CD4-positive, alpha-beta T cell treated with Interleukin-12 subunit alpha and Interleukin-12 subunit beta, for 1 hour (primary cell): ENCODE results near the gene ARF6.
"Not testable (repeated sequence)": the region's sequence is repeated elsewhere in the genome, so short reads cannot be mapped to it uniquely, and the experiment has no call there.

ENCODE experiments used
- DNase-seq: peaks from one replicate; pipeline ENCODE4 v3.0.0-alpha.2; 2020

ARF6 gene

DNA sequence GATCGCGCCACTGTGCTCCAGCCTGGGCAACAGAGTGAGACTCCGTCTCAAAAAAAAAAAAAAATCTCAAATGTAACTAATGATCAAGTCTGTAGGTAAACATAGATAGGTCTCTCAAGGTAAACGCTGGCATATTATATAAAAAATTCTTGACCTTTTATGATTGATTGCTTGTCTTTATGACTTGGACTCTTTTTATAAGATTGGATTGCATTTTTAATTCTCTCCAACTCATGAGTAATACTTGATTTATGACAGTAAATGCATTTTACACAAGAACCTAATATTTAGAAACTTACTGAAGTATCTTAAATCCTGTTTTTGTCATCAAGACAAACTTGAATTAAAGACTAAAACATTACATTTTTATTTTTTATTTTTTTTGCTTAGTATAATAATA lies 16.1 kb downstream of the ARF6 start:
- no peak for DNase-seq

DNA sequence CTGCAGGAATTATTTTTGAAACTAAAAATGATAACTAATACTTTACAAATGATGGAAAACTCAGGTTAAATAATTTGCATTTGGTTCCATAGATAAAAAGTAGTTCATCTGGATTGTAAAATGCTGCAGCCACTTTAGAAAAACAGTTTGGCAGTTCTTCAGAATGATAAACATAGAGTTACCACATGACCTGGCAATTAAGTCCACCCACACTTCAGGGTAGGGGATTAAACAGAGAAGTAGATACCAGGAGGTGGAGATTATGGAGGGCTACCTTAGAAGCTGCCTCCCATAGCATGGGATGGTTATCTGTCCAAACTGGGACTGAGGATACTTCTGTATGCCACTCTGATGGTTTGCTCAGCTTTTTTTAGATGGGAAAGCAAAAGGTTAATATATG lies 22.2 kb downstream of the ARF6 start:
- DNase-seq, result no peak

DNA sequence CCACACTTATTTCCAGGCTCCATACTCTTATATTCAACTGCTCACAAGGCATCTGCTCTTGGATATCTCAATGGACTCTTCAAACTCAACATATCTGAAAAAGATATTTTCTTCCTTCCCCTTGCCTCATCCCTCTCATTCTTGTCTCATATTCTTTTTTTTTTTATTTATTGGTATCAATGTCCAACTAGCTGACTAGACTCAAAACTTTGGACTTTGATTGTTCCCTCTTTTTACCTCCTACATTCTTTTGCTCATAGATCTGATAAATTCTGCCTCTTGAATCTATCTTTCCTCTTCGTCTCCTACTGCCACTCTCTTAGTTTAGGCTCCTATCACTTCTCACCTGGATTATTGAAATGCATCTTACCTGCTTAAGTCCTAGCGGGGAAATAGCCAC lies 25.8 kb downstream of the ARF6 start:
- no peak for DNase-seq

DNA sequence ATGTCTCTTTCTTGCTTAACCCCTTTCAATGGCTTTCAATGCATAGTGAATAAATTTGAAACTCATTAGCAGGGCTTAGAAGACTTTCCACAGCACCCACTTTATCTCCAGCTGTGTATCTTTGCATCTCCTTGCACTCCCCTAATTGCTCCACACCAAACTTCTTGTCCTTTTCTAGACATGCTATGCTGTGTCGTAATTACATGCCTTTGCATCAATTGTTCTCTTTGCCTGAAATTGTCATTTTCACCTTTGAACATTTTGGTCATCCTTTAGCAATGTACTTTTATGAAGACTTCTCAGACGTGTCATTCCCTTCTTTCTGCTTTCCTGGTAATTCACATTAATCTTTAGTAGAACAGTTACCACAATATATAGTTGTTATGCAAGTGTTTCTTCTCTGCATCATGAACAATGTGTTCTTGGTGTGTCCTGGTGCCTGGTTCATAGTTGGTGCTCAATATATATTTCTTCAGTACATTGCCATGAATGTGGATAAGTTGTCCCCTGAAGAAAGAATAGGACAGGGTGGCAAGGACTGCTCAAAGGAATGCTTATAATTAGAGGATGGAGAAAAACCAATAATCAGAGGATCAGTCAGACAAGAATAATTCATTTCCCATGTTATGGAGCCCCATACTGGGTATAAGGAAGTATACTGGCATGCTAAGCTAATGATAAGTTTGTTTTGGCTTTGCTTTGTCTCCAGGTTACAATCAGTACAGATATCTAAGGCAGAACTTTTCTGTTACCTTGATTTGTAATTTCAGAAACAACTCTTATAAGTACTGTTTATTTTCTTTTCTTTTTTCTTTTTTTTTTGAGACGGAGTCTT lies 27.2 kb downstream of the ARF6 start:
- no peak for DNase-seq

DNA sequence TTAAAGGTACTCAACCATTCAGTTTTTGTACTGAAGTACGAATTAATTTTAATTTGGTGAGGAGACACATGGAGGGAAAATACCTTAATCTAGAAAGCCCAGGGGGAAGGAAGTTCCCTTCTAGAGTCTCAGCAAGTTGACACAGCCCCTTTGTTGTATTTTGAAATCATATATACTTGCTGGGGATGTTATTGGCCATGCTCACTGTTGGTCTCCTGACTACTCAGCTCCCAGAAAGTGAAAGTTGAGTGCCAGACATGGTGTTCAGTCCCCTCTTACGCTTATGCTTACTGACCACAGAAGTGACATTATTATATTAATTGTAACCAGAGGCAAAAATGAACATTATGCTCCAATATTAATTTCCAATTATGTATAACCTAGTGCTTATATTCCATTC lies 28.1 kb downstream of the ARF6 start:
- no peak for DNase-seq

DNA sequence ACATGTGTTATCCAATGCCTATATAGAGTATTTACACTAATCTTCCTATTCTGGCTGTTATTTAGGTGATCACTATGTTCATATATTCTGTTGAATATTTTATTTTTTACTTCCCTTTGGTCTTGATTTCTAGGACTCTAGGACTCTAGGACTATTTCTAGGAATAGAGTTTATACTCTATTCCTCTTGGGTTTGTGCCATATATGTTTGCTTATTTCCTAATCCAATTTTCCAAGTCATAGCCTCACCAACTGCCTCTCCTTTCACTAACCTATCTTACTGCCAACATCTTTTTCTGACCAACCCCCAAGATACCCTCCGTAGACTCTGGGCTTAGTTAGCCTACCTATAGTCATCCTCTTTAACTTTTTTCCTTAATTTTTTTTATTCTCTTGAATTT lies 28.5 kb downstream of the ARF6 start:
- DNase-seq, result no peak

DNA sequence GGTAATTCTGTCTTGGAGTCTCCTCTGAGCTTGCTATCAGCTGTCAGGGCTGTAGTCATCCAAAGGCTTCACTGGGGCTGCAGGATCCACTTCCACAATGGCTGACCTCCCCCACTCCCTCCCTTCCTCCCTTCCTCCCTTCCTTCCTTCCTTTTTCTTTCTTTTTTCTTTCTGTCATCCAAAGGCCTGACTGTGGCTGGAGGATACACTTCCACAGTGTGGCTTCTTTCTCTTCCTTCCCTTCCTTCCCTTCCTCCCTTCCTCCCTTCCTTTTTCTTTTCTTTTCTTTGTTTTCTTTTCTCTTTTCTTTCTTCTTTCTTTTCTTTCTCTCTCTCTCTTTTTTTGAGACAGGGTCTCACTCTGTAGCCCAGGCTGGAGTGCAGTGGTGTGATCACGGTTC lies 30.6 kb downstream of the ARF6 start:
- DNase-seq, result no peak

DNA sequence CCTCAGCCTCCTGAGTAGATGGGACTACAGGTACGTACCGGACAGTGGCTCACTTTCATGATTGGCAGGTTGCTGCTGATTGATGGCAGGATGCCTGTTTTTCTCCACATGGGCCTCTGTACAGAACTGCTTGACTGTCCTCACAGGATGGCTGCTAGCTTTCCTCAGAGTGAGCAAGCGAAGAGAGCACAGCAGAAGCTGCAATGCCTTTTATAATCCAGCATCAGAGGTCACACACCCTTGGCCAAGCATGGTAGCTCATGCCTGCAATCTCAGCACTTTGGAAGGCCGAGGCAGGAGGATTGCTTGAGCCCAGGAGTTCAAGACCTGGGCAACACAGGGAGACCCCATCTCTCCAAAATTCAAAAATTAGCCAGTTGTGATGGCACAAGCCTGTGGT lies 31.0 kb downstream of the ARF6 start:
- no peak for DNase-seq

DNA sequence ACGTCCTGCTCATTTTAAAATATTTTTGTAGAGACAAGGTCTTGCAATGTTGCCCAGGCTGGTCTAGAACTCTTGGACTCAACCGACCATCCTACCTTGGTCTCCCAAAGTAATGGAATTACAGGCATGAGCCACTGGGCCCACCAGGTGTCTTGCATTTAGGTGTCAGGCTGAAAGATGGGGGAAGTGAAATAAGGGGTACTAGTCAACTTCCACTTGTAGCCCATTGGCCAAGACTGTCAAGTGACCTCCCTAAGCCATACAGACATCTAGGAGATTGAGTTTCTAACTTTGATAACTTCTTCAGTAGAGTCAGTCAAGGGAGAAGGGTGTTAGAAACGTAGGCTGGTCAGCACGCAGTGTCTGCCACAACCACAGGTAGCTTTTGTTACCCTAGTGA lies 32.0 kb downstream of the ARF6 start:
- no peak for DNase-seq

DNA sequence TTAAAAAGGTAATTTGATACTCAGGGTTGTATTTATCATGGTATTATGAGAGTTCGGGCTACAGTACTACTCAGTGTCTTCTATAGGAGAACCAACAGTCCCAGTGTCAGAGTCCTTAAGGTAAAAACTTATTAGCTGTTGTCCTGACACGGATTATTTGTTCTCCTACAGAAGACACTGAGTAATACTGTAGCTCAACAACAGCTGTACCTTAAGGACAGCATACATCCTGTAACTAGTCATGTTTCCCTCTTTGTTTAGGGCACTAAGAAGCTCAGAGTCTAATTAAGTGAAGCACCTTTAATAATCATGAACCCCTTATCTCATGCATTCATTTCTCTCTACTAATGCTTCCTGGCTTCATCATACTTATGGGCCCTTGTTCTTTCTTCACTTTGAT lies 33.9 kb downstream of the ARF6 start:
- DNase-seq, result no peak

DNA sequence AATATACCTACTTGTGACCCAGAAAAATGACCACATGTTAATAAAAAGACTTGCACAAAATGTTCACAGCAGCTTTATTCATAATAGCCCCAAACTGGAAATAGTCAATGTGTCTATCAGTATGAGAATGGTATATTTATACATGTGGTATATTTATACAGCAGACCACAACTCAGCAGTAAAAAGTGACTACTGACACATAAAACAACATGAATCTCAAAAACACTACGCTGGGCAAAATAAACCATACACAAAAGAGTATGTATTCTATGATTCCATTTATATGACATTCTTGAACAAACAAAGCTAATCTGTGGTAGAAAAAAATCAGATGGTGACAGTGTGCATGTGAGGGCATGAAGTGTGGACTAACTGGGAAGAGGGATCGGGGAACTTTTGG lies 35.1 kb downstream of the ARF6 start:
- DNase-seq, result no peak

DNA sequence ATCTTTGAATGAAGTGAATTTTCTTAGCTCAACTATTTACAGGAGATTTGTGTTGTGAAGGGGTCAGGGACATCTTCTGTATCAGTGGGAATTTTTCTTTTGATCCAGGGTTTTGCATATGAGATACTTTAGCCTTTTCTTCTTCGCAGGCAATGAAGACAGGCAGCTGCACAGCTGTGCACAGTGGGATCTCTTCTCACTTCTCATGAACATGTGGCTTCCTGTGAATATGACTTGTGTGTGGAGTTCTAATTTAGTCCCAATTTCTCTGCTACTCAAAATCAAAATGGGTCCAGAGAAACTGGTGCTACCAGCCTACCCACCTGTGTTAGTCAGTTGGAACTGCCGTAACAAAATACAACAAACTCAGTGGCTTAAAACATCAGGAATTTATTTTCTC lies 37.8 kb downstream of the ARF6 start:
- DNase-seq, result no peak

DNA sequence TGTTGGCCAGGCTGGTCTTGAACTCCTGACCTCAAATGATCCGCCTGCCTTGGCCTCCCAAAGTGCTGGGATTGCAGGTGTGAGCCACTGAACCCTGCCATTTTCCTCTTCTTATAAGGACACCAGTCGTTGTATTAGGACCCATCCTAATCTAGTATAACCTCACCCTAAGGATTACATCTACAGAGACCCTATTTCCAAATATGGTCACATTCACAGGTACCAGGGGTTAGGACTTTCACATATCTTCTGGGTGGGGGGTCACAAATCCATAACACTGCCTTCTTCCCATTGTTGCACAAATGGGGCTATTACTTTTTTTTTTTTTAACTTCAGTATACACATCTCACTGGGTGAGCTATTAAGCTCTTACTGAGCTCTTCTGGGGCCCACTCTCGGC lies 38.6 kb downstream of the ARF6 start:
- no peak for DNase-seq

DNA sequence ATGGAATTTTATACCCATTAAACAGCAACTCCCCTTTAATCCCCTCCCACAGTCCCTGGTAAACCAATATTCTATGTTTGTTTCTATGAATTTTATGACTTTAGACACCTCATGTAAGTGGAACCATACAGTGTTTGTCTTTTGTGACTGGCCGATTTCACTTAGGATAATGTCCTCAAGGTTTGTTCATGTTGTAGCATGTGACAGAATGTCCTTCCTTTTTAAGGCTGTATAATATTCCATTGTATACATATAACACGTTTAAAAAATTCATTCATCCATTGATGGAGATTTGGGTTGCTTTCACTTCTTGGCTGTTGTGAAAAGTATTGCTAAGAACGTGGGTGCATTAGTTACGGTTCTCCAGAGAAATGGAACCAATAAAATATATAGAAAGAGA lies 40.2 kb downstream of the ARF6 start:
- DNase-seq, result no peak

DNA sequence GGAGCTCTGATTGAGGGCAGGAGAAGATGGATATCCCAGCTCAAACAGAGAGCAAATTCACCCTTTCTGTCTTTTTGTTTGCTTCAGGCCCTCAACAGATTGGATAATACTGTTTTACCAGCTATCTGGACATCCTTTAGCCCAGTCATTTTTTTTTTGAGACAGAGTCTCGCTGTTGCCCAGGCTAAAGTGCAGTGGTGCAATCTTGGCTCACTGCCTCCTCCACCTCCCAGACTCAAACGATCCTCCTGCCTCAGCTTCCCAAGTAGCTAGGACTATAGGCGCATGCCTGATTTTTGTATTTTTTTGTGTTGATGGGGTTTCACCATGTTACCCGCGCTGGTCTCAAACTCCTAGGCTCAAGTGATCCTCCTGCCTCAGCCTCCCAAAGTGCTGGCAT lies 40.8 kb downstream of the ARF6 start:
- no peak for DNase-seq

DNA sequence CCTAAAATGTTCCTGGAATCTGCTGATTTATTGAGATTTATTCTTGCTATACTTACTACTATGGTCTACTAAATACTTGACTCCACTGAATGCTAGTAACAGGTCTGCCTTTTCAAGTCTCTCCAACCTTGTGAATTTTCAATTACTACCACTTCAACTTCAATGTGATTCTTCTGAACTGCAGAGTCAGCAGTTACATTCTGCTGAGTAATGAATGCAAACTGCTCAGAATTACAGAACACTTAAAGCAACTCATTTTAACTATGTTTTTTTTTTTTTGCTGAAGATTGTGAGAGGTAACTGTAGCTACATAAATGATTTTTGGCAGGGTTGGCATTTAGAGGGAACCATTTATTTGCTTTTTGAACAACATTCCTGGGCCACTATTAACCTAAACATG lies 41.8 kb downstream of the ARF6 start:
- no peak for DNase-seq

DNA sequence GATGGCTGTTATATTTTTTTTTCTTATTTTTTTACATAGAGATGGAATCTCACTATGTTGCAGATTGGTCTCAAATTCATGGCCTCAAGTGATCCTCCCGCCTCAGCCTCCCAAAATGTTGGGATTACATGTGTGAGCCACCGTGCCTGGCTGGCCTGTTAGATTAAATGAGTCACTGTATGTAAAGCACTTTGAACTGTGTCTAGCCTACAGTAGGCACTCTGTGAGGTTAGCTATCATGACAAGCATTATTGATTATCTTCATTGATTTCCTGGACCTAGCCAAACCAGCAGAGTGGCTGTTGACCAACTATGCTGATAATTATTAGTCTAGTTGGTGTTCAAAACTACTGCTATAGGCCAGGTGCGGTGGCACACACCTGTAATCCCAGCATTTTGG lies 42.6 kb downstream of the ARF6 start:
- no peak for DNase-seq

DNA sequence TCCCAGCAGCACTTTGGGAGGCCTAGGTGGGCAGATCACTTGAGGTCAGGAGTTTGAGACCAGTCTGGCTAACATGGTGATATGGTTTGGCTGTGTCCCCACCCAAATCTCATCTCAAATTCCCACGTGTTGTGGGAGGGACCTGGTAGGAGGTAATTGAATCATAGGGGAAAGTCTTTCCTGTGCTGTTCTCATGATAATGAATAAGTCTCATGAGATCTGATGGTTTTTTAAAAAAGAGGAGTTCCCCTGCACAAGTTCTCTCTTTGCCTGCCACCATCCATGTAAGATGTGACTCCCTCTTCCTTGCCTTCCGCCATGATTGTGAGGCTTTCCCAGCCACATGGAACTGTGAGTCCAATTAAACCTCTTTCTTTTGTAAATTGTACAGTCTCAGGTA lies 43.4 kb downstream of the ARF6 start:
- not testable (repeated sequence) for DNase-seq

DNA sequence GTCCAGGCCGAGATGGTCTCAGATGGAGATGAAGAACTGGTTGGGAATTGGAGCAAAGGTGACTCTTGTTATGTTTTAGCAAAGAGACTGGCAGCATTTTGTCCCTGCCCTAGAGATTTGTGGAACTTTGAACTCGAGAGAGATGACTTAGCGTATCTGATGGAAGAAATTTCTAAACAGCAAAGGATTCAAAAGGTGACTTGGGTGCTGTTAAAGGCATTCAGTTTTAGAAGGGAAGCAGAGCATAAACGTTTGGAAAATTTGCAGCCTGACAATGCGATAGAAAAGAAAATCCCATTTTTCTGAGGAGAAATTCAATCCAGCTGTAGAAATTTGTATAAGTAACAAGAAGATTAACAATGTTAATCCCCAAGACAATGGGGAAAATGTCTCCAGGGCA lies 44.0 kb downstream of the ARF6 start:
- DNase-seq, result not testable (repeated sequence)

DNA sequence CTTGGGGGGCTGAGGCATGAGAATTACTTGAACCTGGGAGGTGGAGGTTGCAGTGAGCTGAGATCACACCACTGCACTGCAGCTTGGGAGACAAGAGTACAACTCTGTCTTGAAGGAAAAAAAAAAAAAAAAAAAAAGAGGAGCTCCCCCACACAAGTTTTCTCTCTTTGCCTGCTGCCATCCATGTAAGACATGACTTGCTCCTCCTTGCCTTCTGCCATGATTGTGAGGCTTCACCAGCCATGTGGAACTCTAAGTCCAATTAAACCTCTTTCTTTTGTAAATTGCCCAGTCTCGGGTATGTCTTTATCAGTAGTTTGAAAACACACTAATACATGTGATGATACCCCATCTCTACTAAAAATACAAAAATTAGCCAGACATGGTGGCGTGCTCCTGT lies 46.3 kb downstream of the ARF6 start:
- not testable (repeated sequence) for DNase-seq

DNA sequence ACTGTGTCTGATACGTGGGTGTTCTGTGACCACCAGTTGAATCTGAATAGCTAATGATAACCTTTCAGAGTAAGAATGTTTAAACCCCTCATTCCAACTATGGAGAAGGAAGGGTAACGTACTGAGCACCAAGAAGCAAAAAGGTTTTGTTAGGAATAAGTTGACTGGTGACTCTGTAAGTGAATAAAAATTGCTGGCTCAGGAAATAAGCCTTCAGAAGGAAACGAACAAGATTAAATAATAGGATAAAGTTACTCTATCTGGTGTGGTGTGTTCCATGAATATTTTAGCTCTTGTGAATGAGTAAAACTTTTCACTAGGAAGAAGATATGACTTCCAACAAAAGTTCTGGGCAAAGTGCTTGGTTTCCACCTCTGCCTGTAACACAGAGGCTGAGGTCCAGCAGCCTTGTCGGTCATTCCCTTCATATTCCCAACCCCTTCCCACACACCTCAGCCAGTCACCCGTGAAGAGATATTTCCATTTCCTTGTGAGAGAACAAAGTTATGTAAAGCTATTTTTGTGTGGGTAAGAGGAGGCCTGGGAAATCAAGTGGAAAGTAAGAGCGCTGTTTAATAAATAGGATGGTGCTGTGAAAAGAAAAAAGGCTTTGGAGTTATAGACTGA lies 47.1 kb downstream of the ARF6 start:
- DNase-seq, result no peak

DNA sequence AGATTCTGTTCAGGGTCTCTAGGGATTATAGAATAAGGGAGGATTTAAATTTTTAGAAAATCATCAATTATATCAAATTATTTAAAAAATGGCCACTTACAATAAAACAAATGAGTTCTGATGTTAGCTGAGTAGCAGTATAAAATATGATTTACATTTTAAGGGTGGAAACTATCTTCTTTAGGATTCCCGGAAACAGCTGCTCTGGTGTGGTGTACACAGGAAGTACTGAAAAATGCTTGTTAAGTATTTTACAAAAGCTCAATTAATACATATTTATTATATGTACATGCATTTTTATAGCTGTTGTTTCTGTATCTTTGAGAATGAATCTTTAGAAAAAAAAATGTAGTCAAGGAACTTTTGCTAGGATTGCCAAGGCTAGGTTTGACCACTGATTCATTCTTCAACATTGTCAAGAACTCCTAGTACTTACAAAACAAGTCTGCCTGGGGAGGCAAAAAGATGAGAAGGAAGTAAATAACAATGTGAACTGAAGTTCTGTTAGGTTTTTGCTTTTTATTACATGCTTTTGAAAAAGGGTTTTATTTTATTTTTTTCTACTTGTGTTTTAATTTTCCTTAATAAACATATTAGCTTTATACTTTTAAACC lies 48.0 kb downstream of the ARF6 start:
- DNase-seq, result peak; percentile 54

DNA sequence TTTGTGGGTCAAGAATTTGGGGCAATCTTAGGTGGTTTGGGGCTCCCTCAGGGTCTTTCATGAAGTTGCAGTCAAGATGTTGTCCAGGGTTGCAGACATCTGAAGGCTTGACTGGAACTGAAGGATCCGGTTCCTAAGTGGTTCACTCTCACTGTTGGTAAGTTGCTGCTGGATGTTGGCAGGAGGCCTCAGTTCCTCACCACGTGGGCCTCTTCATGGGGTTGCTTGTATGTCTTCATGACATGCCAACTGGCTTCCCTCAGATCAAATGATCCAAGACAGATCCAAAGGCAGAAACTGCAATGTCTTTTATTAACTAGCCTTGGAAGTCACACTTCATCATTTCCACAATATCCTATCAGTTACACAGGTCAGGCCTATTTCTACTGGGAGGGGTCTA lies 49.2 kb downstream of the ARF6 start:
- DNase-seq, result no peak

DNA sequence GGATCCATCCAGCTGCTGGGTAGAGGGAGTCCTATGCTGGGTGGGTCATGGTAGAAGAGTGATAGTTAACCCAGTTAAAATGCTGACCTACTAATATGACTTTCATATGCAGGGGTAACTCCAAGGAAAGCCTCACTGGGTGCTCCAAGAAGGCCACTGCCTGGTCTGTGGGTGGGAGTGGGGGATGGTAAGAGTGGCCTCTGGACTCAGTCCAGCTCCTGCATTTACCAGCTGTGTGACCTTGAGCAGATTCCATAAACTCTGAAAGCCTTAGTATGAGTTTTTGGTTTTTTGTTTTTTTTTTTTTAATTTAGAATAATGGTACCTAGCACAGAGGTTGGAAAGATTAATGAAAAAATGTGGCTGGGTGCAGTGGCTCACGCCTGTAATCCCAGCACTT lies 51.6 kb downstream of the ARF6 start:
- no peak for DNase-seq
